ENCODE data around the gene LRFN5. TPM values are rescaled to one million over a fixed set of nuclear protein-coding genes. Genes with fewer than 3 reads are reported as not detected.
"Not testable (repeated sequence)": the region's sequence is repeated elsewhere in the genome, so short reads cannot be mapped to it uniquely, and the experiment has no call there.

Gene LRFN5
- total RNA-seq (not detected), total RNA-seq (0 to 0.30 (median 0) reads per million in 29 experiments)
- 0.06 TPM for total RNA-seq (2013)

GRCh38 chr14:41606532-41607303 is at the start of gene LRFN5:
TSS of gene LRFN5 (plus strand) at chr14:41606876.
- H3K36me3 Mint-ChIP-seq, result no peaks in the 10 kb centered on the region
- ChIA-PET POLR2A (no interaction called here), CTCF (no interaction called here)
- no peaks in the 10 kb centered on the region for H3K36me3 ChIP-seq (ENCODE audit: control insufficient read depth in 2 of 2, extremely low read depth in 1 of 2, insufficient read depth in 1 of 2, low read length in 1 of 2)
- H3K27ac ChIP-seq (ENCODE audit: low read length), result no peak within 1 kb of the TSS
- H3K4me1 Mint-ChIP-seq, result peaks cover 14 to 54% (median 42%) of the 10 kb centered on the region in 3 donors
- 4% methylated on average over 68 of the region's 76 CpGs for WGBS (ENCODE audit: insufficient coverage)
- peaks cover 22 to 45% of the 10 kb centered on the region in 2 experiments for H3K27me3 ChIP-seq (replicated peaks in 1 of 2; ENCODE audit: control insufficient read depth in 2 of 2, extremely low read depth in 1 of 2, insufficient read depth in 2 of 2, low read length in 1 of 2)
- H3K27ac Mint-ChIP-seq, result peak within 1 kb of the TSS in 1 of 2 donors; percentile 53
- DNase-seq (no peak), ATAC-seq (replicated peaks in 1 of 4) (peak in 3 of 4 experiments; percentile 35 to 39 (median 37))
- peak within 1 kb of the TSS; percentile 67 to 71 (median 70) for H3K4me3 Mint-ChIP-seq
- H3K4me3 ChIP-seq (ENCODE audit: control insufficient read depth in 1 of 2, extremely low read depth in 1 of 2, low read length in 1 of 2), result peak within 1 kb of the TSS; percentile 13 to 46
- H3K4me1 ChIP-seq (ENCODE audit: control insufficient read depth in 1 of 2, extremely low read depth in 1 of 2, insufficient read depth in 2 of 2, low read length in 2 of 2), result peaks cover 0 to 21% of the 10 kb centered on the region in 2 experiments
- peaks cover 68 to 74% of the 10 kb centered on the region in 2 donors for H3K27me3 Mint-ChIP-seq
- H3K9me3 ChIP-seq, result no peaks in the 10 kb centered on the region
- H3K9me3 Mint-ChIP-seq, result peaks cover 0 to 2% (median 0%) of the 10 kb centered on the region in 3 donors

DNA sequence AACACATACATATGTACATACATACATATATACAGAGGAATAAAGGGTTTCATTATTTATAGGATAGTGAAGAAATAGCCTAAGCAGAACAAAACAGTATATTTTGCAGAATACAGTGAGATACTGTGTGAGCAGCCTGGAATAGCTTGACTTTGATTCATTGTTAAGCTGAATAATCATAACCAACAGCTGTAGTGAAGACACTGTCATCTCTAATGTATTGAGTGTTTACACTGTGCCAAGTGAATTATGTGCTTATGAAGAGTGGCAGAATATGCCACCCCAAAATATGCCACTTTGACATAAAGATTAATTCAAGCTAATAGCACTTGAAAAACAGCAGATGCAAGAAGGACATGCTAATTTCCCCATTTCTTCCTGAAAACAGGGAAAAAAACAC is 48.2 kb upstream of the LRFN5 start:
- CTCF ChIA-PET, result no interaction called here
- no peaks in the 10 kb centered on the region for H3K9me3 ChIP-seq
- no peaks in the 10 kb centered on the region for H3K36me3 ChIP-seq (ENCODE audit: control insufficient read depth in 2 of 2, extremely low read depth in 1 of 2, insufficient read depth in 1 of 2, low read length in 1 of 2)
- H3K4me1 ChIP-seq (ENCODE audit: control insufficient read depth in 1 of 2, extremely low read depth in 1 of 2, insufficient read depth in 2 of 2, low read length in 2 of 2), result no peaks in the 10 kb centered on the region
- H3K27ac ChIP-seq (ENCODE audit: low read length), result no peak overlapping the region
- DNase-seq (no peak), ATAC-seq (replicated peaks in 1 of 4) (no peak)
- no peak overlapping the region for H3K4me3 ChIP-seq (ENCODE audit: control insufficient read depth in 1 of 2, extremely low read depth in 1 of 2, low read length in 1 of 2)
- H3K4me3 Mint-ChIP-seq, result no peak overlapping the region
- no peaks in the 10 kb centered on the region for H3K27me3 Mint-ChIP-seq
- POLR2A ChIA-PET, result no interaction called here
- H3K27me3 ChIP-seq (replicated peaks in 1 of 2; ENCODE audit: control insufficient read depth in 2 of 2, extremely low read depth in 1 of 2, insufficient read depth in 2 of 2, low read length in 1 of 2), result no peaks in the 10 kb centered on the region
- no peaks in the 10 kb centered on the region for H3K36me3 Mint-ChIP-seq
- H3K4me1 Mint-ChIP-seq, result no peaks in the 10 kb centered on the region
- H3K9me3 Mint-ChIP-seq, result peaks cover 0 to 7% (median 0%) of the 10 kb centered on the region in 3 donors
- H3K27ac Mint-ChIP-seq, result no peak overlapping the region

DNA sequence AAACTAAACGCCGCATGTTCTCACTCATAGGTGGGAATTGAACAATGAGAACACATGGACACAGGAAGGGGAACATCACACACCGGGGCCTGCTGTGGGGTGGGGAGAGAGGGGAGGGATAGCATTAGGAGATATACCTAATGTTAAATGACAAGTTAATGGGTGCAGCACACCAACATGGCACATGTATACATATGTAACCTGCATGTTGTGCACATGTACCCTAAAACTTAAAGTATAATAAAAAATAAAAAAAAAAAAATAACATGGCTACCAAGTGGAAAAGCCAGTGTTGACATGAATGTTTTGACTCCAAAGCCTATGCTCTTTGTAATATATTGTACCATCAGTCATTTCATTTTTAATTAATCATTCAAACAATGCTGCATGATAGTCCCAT is 39.8 kb upstream of the LRFN5 start:
- no CpG with 5 or more reads among the region's 3 CpGs for WGBS (ENCODE audit: insufficient coverage)
- POLR2A ChIA-PET; H3K4me1 Mint-ChIP-seq; H3K27me3 Mint-ChIP-seq; H3K4me3 ChIP-seq (ENCODE audit: control insufficient read depth in 1 of 2, extremely low read depth in 1 of 2, low read length in 1 of 2); H3K4me3 Mint-ChIP-seq; H3K4me1 ChIP-seq (ENCODE audit: control insufficient read depth in 1 of 2, extremely low read depth in 1 of 2, insufficient read depth in 2 of 2, low read length in 2 of 2); ATAC-seq (replicated peaks in 1 of 4); CTCF ChIA-PET; H3K27ac Mint-ChIP-seq; H3K36me3 ChIP-seq (ENCODE audit: control insufficient read depth in 2 of 2, extremely low read depth in 1 of 2, insufficient read depth in 1 of 2, low read length in 1 of 2); H3K27ac ChIP-seq (ENCODE audit: low read length); DNase-seq; H3K36me3 Mint-ChIP-seq; H3K27me3 ChIP-seq (replicated peaks in 1 of 2; ENCODE audit: control insufficient read depth in 2 of 2, extremely low read depth in 1 of 2, insufficient read depth in 2 of 2, low read length in 1 of 2); H3K9me3 ChIP-seq: not testable (repeated sequence)
- peaks cover 0 to 18% (median 8%) of the 10 kb centered on the region in 3 donors for H3K9me3 Mint-ChIP-seq

GRCh38 chr14:41568979-41569378 is 37.7 kb upstream of the LRFN5 start:
- WGBS (ENCODE audit: insufficient coverage), result no CpG with 5 or more reads among the region's 2 CpGs
- CTCF ChIA-PET, result no interaction called here
- no peaks in the 10 kb centered on the region for H3K27me3 ChIP-seq (replicated peaks in 1 of 2; ENCODE audit: control insufficient read depth in 2 of 2, extremely low read depth in 1 of 2, insufficient read depth in 2 of 2, low read length in 1 of 2)

DNA sequence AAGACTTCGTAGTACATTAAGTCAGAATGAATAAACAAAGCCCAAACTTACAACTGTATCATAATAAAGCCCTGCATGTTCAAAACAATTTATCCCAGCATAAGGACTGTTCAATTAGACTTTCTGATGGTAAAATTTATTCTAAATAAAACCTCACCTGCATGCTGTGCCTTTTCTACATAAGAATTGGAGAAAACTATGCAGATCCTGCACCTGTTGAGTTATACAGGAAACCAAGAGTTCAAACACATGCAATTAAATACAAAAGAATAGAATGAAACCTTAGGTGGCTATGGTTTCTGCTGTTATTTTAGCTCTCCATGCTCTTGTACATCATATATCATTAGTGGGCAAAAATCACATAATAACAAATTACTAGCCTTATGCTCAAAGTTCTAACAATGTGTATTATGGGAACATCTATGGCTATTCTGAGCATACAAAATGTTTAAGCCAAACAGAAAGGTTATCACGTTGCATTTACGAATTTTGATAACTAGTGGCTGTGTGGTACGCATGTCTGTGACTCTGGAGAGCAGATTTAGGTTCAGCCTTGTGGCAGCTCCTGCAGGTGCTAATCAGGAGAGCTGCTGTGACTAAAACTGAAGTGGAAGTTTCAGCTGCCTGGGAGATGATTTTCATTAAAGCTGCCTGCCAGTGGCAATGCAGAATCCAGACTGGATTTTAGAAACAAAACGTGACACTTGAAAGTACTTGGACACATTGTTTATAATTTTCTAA is 36.1 kb upstream of the LRFN5 start:
- no peaks in the 10 kb centered on the region for H3K4me1 ChIP-seq (ENCODE audit: control insufficient read depth in 1 of 2, extremely low read depth in 1 of 2, insufficient read depth in 2 of 2, low read length in 2 of 2)
- H3K9me3 ChIP-seq, result no peaks in the 10 kb centered on the region
- ChIA-PET CTCF (no interaction called here), POLR2A (no interaction called here)
- no peaks in the 10 kb centered on the region for H3K27me3 ChIP-seq (replicated peaks in 1 of 2; ENCODE audit: control insufficient read depth in 2 of 2, extremely low read depth in 1 of 2, insufficient read depth in 2 of 2, low read length in 1 of 2)
- no peak overlapping the region for H3K4me3 Mint-ChIP-seq
- no peaks in the 10 kb centered on the region for H3K36me3 Mint-ChIP-seq
- H3K27ac Mint-ChIP-seq, result no peak overlapping the region
- H3K4me1 Mint-ChIP-seq, result no peaks in the 10 kb centered on the region
- ATAC-seq (replicated peaks in 1 of 4) (no peak), DNase-seq (no peak)
- H3K9me3 Mint-ChIP-seq, result peaks cover 0 to 13% (median 8%) of the 10 kb centered on the region in 3 donors
- no peak overlapping the region for H3K4me3 ChIP-seq (ENCODE audit: control insufficient read depth in 1 of 2, extremely low read depth in 1 of 2, low read length in 1 of 2)
- 36% methylated on average over 3 of the region's 5 CpGs for WGBS (ENCODE audit: insufficient coverage)
- no peaks in the 10 kb centered on the region for H3K36me3 ChIP-seq (ENCODE audit: control insufficient read depth in 2 of 2, extremely low read depth in 1 of 2, insufficient read depth in 1 of 2, low read length in 1 of 2)
- H3K27ac ChIP-seq (ENCODE audit: low read length), result no peak overlapping the region
- no peaks in the 10 kb centered on the region for H3K27me3 Mint-ChIP-seq

More at GRCh38 chr14:41568979-41569378, 37.7 kb upstream of the LRFN5 start:
- H3K27me3 Mint-ChIP-seq, result no peaks in the 10 kb centered on the region
- H3K4me3 Mint-ChIP-seq, result no peak overlapping the region
- H3K27ac Mint-ChIP-seq, result no peak overlapping the region
- ATAC-seq (replicated peaks in 1 of 4), result no peak
- Histone ChIP-seq H3K36me3 (ENCODE audit: control insufficient read depth in 2 of 2, extremely low read depth in 1 of 2, insufficient read depth in 1 of 2, low read length in 1 of 2) (no peaks in the 10 kb centered on the region), H3K9me3 (no peaks in the 10 kb centered on the region), H3K27ac (ENCODE audit: low read length) (no peak overlapping the region), H3K4me3 (ENCODE audit: control insufficient read depth in 1 of 2, extremely low read depth in 1 of 2, low read length in 1 of 2) (no peak overlapping the region), H3K4me1 (ENCODE audit: control insufficient read depth in 1 of 2, extremely low read depth in 1 of 2, insufficient read depth in 2 of 2, low read length in 2 of 2) (no peaks in the 10 kb centered on the region)
- no peaks in the 10 kb centered on the region for H3K36me3 Mint-ChIP-seq
- no peak for DNase-seq
- H3K9me3 Mint-ChIP-seq, result peaks cover 0 to 18% (median 8%) of the 10 kb centered on the region in 3 donors
- POLR2A ChIA-PET, result no interaction called here
- no peaks in the 10 kb centered on the region for H3K4me1 Mint-ChIP-seq

GRCh38 chr14:41586237-41586636 is 20.4 kb upstream of the LRFN5 start:
- Mint-ChIP-seq H3K27ac (no peak overlapping the region), H3K4me1 (no peaks in the 10 kb centered on the region), H3K27me3 (peaks cover 0 to 10% of the 10 kb centered on the region in 2 donors), H3K4me3 (no peak overlapping the region), H3K36me3 (no peaks in the 10 kb centered on the region), H3K9me3 (no peaks in the 10 kb centered on the region)
- no peaks in the 10 kb centered on the region for H3K9me3 ChIP-seq
- H3K27me3 ChIP-seq (replicated peaks in 1 of 2; ENCODE audit: control insufficient read depth in 2 of 2, extremely low read depth in 1 of 2, insufficient read depth in 2 of 2, low read length in 1 of 2), result no peaks in the 10 kb centered on the region
- DNase-seq (no peak), ATAC-seq (replicated peaks in 1 of 4) (no peak)
- CTCF ChIA-PET, result no interaction called here
- H3K4me1 ChIP-seq (ENCODE audit: control insufficient read depth in 1 of 2, extremely low read depth in 1 of 2, insufficient read depth in 2 of 2, low read length in 2 of 2), result no peaks in the 10 kb centered on the region
- POLR2A ChIA-PET, result no interaction called here
- no peaks in the 10 kb centered on the region for H3K36me3 ChIP-seq (ENCODE audit: control insufficient read depth in 2 of 2, extremely low read depth in 1 of 2, insufficient read depth in 1 of 2, low read length in 1 of 2)
- H3K4me3 ChIP-seq (ENCODE audit: control insufficient read depth in 1 of 2, extremely low read depth in 1 of 2, low read length in 1 of 2), result no peak overlapping the region
- no peak overlapping the region for H3K27ac ChIP-seq (ENCODE audit: low read length)

All from T-cell (primary cell).